Measurements from ENCODE around the gene EBF4.

- no peak for TF ChIP-seq CTCF (IDR thresholded peaks at IDR 0.05; ENCODE audit: low read depth, low read length)
- TF ChIP-seq EZH2phosphoT487 (IDR thresholded peaks at IDR 0.05; ENCODE audit: low read depth), result no peak
Measured at GRCh38 chr20:2709205-2709981, 16.8 kb downstream of the EBF4 start.
